GM20000 (cell line): ENCODE measurements around the gene RASA3.
"Not testable (repeated sequence)": the region's sequence is repeated elsewhere in the genome, so short reads cannot be mapped to it uniquely, and the experiment has no call there.

Source experiments
- DNase-seq: peaks from one replicate; pipeline ENCODE4 v3.0.0; 2012; ENCODE audit warnings: low spot score
- CTCF ChIP-seq: IDR thresholded peaks from 2 replicates; pipeline ENCODE4 v1.5.1; 2012; ENCODE audit warnings: mild to moderate bottlenecking, control low read depth; ENCODE audit errors: extremely low read depth, missing control alignments

Gene RASA3

GRCh38 chr13:114161644-114162532 lies 29.5 kb upstream of the RASA3 start:
- TF ChIP-seq CTCF = no peak
- peak; percentile 42 for DNase-seq

GRCh38 chr13:114161028-114161556 lies 28.7 kb upstream of the RASA3 start:
- TF ChIP-seq CTCF = no peak
- DNase-seq = peak; percentile 15

GRCh38 chr13:114158869-114159666 lies 26.6 kb upstream of the RASA3 start:
- DNase-seq = not testable (repeated sequence)

GRCh38 chr13:114157869-114158495 lies 25.6 kb upstream of the RASA3 start:
- no peak for TF ChIP-seq CTCF
- DNase-seq = no peak

- no peak for TF ChIP-seq CTCF
- no peak for DNase-seq
Measured at GRCh38 chr13:114155926-114156883, 23.8 kb upstream of the RASA3 start.

GRCh38 chr13:114155320-114155719 lies 22.9 kb upstream of the RASA3 start:
- no peak for TF ChIP-seq CTCF
- DNase-seq = no peak

- TF ChIP-seq CTCF = no peak
- peak; percentile 35 for DNase-seq
Measured at GRCh38 chr13:114154476-114154875, 22.1 kb upstream of the RASA3 start.
